Airway epithelial cell (primary cell): ENCODE measurements around the gene GTF2H1. TPM values are rescaled to one million over a fixed set of nuclear protein-coding genes. Genes with fewer than 3 reads are reported as not detected.

Source experiments
- total RNA-seq: library from RNA; depleted of rRNA; stranded (reverse); fragments of >200 nt; gene quantifications from 2 replicates; pipeline ENCODE4 v1.2.3, GENCODE V29; 2015

Gene GTF2H1
- total RNA-seq, result 30.8 and 45.2 TPM in 2 replicates

GRCh38 chr11:18321969-18322711 lies at the start of gene GTF2H1, which contains the start of gene HPS5:
Gene GTF2H1, plus strand, starts transcription at chr11:18322567. Its CDS starts 10,508 bp downstream, at chr11:18333075.
Gene HPS5, minus strand, starts transcription at chr11:18322140. Its CDS starts 4,282 bp downstream, at chr11:18317858.

GRCh38 chr11:18394275-18394927 lies 72.0 kb downstream of the GTF2H1 start, which contains the start of gene LDHA:
Gene LDHA, plus strand, starts transcription at chr11:18394563. Its CDS starts 2,280 bp downstream, at chr11:18396843.

Other genes with a start within 250 kb of the GTF2H1 start
- gene SAAL1, start 216.5 kb upstream of the GTF2H1 start, total RNA-seq, result 19.1 and 21.6 TPM in 2 replicates
- 0.21 TPM in 1 of 2 replicates, not detected in the other for gene MRGPRX3, start 190.0 kb upstream of the GTF2H1 start, total RNA-seq
- not detected in 2 replicates for gene MRGPRX4, start 149.7 kb upstream of the GTF2H1 start, total RNA-seq
- 0.42 and 0.56 TPM in 2 replicates for gene SAA4, start 85.8 kb upstream of the GTF2H1 start, total RNA-seq
- gene SAA2, start 73.9 kb upstream of the GTF2H1 start, total RNA-seq, result 4.7 and 11.7 TPM in 2 replicates
- gene SAA1, start 56.3 kb upstream of the GTF2H1 start, total RNA-seq, result 11.6 and 21.5 TPM in 2 replicates
- gene HPS5, start 427 bp upstream of the GTF2H1 start, total RNA-seq, result 17.8 and 21.0 TPM in 2 replicates
- gene LDHA, start 72.0 kb downstream of the GTF2H1 start, total RNA-seq, result 1,673 and 1,779 TPM in 2 replicates
- not detected in 2 replicates for gene LDHC, start 89.8 kb downstream of the GTF2H1 start, total RNA-seq
- gene LDHAL6A, start 133.3 kb downstream of the GTF2H1 start, total RNA-seq, result not detected in 2 replicates
- 73.8 and 104 TPM in 2 replicates for gene TSG101, start 204.4 kb downstream of the GTF2H1 start, total RNA-seq